Measurements from ENCODE around the gene FAM169A. TPM values are rescaled to one million over a fixed set of nuclear protein-coding genes. Genes with fewer than 3 reads are reported as not detected.
"Not testable (repeated sequence)": the region's sequence is repeated elsewhere in the genome, so short reads cannot be mapped to it uniquely, and the experiment has no call there.

Gene FAM169A
- total and polyA plus RNA-seq, 4 donors, result 0.25 to 2.8 (median 1.3) TPM

- H3K4me1 ChIP-seq (ENCODE audit: control insufficient read depth in 5 of 5, insufficient read depth in 5 of 5, low read length in 5 of 5), result peaks cover 4 to 20% (median 7%) of the 10 kb centered on the region in 5 donors
- H3K36me3 ChIP-seq (ENCODE audit: control insufficient read depth in 4 of 4, insufficient read depth in 4 of 4, low read length in 4 of 4), result peaks cover 2 to 16% (median 6%) of the 10 kb centered on the region in 4 donors
- no peak for ATAC-seq (ENCODE audit: insufficient read depth, low FRiP score)
- H3K27ac ChIP-seq (ENCODE audit: low read depth in 1 of 2, low read length in 1 of 2), result no peak overlapping the region
- WGBS, 2 donors, result 78 to 81% methylated on average over 9 of the region's 9 CpGs
- no peak overlapping the region for H3K4me3 ChIP-seq
- no peaks in the 10 kb centered on the region for H3K9me3 ChIP-seq (ENCODE audit: control insufficient read depth in 4 of 4, insufficient read depth in 3 of 4, low read length in 3 of 4)
- no peak overlapping the region for H3K9ac ChIP-seq (ENCODE audit: insufficient read depth in 1 of 2, low read length in 2 of 2)
- peak in 1 of 3 donors; percentile 3 for DNase-seq
- H3K27me3 ChIP-seq (ENCODE audit: control insufficient read depth in 3 of 3, insufficient read depth in 3 of 3, low read length in 2 of 3), result no peaks in the 10 kb centered on the region
- TF ChIP-seq CTCF (IDR thresholded peaks at IDR 0.05; ENCODE audit: control extremely low read depth, extremely low read depth), result no peak
Measured at GRCh38 chr5:74765201-74765600, 101.0 kb downstream of the FAM169A start.

DNA sequence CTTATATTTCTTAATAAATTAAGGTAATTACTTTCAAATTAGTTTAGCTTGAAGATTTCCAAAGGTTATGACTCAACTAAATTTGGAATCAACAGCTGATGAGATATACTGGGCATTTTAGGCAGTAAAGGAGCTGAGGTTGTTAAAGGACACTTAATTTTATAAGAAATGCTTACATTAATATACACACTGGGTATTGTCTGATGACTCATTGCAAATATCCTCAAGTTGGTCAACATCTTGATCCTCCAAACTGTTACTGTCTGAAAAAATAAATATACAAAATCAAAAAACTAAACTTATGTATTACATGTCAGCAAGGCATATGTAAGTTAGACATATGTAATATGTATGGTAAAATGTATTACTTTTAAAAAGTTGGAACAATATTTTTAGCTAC lies 102.7 kb downstream of the FAM169A start:
- peaks cover 4 to 20% (median 7%) of the 10 kb centered on the region in 5 donors for H3K4me1 ChIP-seq (ENCODE audit: control insufficient read depth in 5 of 5, insufficient read depth in 5 of 5, low read length in 5 of 5)
- H3K9me3 ChIP-seq (ENCODE audit: control insufficient read depth in 4 of 4, insufficient read depth in 3 of 4, low read length in 3 of 4), result no peaks in the 10 kb centered on the region
- no peak for DNase-seq
- H3K27ac ChIP-seq (ENCODE audit: low read depth in 1 of 2, low read length in 1 of 2), result no peak overlapping the region
- ATAC-seq (ENCODE audit: insufficient read depth, low FRiP score), result no peak
- H3K9ac ChIP-seq (ENCODE audit: insufficient read depth in 1 of 2, low read length in 2 of 2), result no peak overlapping the region
- H3K4me3 ChIP-seq, result no peak overlapping the region
- peaks cover 2 to 13% (median 5%) of the 10 kb centered on the region in 4 donors for H3K36me3 ChIP-seq (ENCODE audit: control insufficient read depth in 4 of 4, insufficient read depth in 4 of 4, low read length in 4 of 4)
- H3K27me3 ChIP-seq (ENCODE audit: control insufficient read depth in 3 of 3, insufficient read depth in 3 of 3, low read length in 2 of 3), result no peaks in the 10 kb centered on the region
- no peak for TF ChIP-seq CTCF (IDR thresholded peaks at IDR 0.05; ENCODE audit: control extremely low read depth, extremely low read depth)

DNA sequence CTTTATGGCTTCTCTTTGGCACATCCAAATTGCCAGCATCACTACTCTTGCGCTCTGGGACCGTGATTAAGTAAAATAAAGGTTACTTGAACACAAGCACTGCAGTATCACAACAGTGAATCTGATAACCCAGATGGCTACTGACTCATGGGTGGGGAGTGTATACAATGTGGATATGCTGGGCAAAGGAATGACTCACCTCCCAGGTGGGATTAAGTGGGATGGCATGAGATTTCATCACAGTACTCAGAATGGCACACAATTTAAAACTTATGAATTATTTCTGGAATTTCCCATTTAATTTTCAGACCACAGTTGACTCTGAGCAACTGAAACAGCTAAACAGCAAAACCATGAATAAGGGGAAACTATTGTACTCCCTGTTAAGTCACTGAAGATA lies 103.6 kb downstream of the FAM169A start:
- Histone ChIP-seq H3K9ac (ENCODE audit: insufficient read depth in 1 of 2, low read length in 2 of 2) (no peak overlapping the region), H3K27me3 (ENCODE audit: control insufficient read depth in 3 of 3, insufficient read depth in 3 of 3, low read length in 2 of 3) (no peaks in the 10 kb centered on the region), H3K36me3 (ENCODE audit: control insufficient read depth in 4 of 4, insufficient read depth in 4 of 4, low read length in 4 of 4) (peaks cover 2 to 13% (median 9%) of the 10 kb centered on the region in 4 donors), H3K27ac (ENCODE audit: low read depth in 1 of 2, low read length in 1 of 2) (no peak overlapping the region), H3K4me3 (no peak overlapping the region), H3K4me1 (ENCODE audit: control insufficient read depth in 5 of 5, insufficient read depth in 5 of 5, low read length in 5 of 5) (peaks cover 0 to 12% (median 2%) of the 10 kb centered on the region in 5 donors), H3K9me3 (ENCODE audit: control insufficient read depth in 4 of 4, insufficient read depth in 3 of 4, low read length in 3 of 4) (no peaks in the 10 kb centered on the region)
- DNase-seq (no peak), ATAC-seq (ENCODE audit: insufficient read depth, low FRiP score) (no peak)
- WGBS, 2 donors, result 96 to 97% methylated on average over 2 of the region's 2 CpGs
- TF ChIP-seq CTCF (IDR thresholded peaks at IDR 0.05; ENCODE audit: control extremely low read depth, extremely low read depth), result no peak

GRCh38 chr5:74761241-74761640 lies 104.9 kb downstream of the FAM169A start:
- H3K9me3 ChIP-seq (ENCODE audit: control insufficient read depth in 4 of 4, insufficient read depth in 3 of 4, low read length in 3 of 4), result peaks cover 0 to 5% (median 2%) of the 10 kb centered on the region in 4 donors
- peaks cover 0 to 11% (median 2%) of the 10 kb centered on the region in 5 donors for H3K4me1 ChIP-seq (ENCODE audit: control insufficient read depth in 5 of 5, insufficient read depth in 5 of 5, low read length in 5 of 5)
- H3K36me3 ChIP-seq (ENCODE audit: control insufficient read depth in 4 of 4, insufficient read depth in 4 of 4, low read length in 4 of 4), result peaks cover 7 to 19% (median 11%) of the 10 kb centered on the region in 4 donors
- WGBS, 2 donors, result 90 to 96% methylated on average over 1 of the region's 1 CpG
- no peak for TF ChIP-seq CTCF (IDR thresholded peaks at IDR 0.05; ENCODE audit: control extremely low read depth, extremely low read depth)
- H3K9ac ChIP-seq (ENCODE audit: insufficient read depth in 1 of 2, low read length in 2 of 2), result no peak overlapping the region
- no peak overlapping the region for H3K4me3 ChIP-seq
- DNase-seq (no peak), ATAC-seq (ENCODE audit: insufficient read depth, low FRiP score) (no peak)
- H3K27ac ChIP-seq (ENCODE audit: low read depth in 1 of 2, low read length in 1 of 2), result no peak overlapping the region
- no peaks in the 10 kb centered on the region for H3K27me3 ChIP-seq (ENCODE audit: control insufficient read depth in 3 of 3, insufficient read depth in 3 of 3, low read length in 2 of 3)

DNA sequence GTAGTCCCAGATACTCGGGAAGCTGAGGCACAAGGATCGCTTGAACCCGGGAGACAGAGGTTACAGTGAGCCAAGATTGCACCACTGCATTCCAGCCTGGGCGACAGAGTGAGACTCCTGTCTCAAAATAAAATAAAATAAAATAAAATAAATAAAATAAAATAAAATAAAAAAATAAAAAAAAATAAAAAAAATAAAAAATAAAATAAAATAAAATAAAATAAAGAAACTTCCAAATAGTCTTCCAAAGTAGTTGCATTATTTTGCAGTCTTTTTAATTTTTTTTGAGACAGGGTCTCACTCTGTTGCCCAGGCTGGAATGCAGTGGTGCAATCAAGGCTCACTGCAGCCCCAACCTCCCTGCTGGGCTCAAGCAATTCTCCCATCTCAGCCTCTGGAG lies 117.4 kb downstream of the FAM169A start:
- not testable (repeated sequence) for ATAC-seq (ENCODE audit: insufficient read depth, low FRiP score); H3K4me3 ChIP-seq; H3K9me3 ChIP-seq (ENCODE audit: control insufficient read depth in 4 of 4, insufficient read depth in 3 of 4, low read length in 3 of 4); H3K27ac ChIP-seq (ENCODE audit: low read depth in 1 of 2, low read length in 1 of 2); H3K27me3 ChIP-seq (ENCODE audit: control insufficient read depth in 3 of 3, insufficient read depth in 3 of 3, low read length in 2 of 3); H3K9ac ChIP-seq (ENCODE audit: insufficient read depth in 1 of 2, low read length in 2 of 2); H3K4me1 ChIP-seq (ENCODE audit: control insufficient read depth in 5 of 5, insufficient read depth in 5 of 5, low read length in 5 of 5); DNase-seq
- 98 to 100% methylated on average over 4 of the region's 4 CpGs for WGBS, 2 donors
- peaks cover 5 to 40% (median 21%) of the 10 kb centered on the region in 4 donors for H3K36me3 ChIP-seq (ENCODE audit: control insufficient read depth in 4 of 4, insufficient read depth in 4 of 4, low read length in 4 of 4)
